Transverse colon (tissue), 4 donors: ENCODE results near the gene IGSF10. TPM values are rescaled to one million over a fixed set of nuclear protein-coding genes. Genes with fewer than 3 reads are reported as not detected.
"Not testable (repeated sequence)": the region's sequence is repeated elsewhere in the genome, so short reads cannot be mapped to it uniquely, and the experiment has no call there.

Experiments
- DNase-seq: peaks from one replicate; pipeline ENCODE4 v3.0.0-alpha.2; 2019
- H3K27ac ChIP-seq, 4 donors: fragments of 200-600 bp; sonication (generic); 2 replicates each; pipeline ENCODE4 v1.5.1; 2016 to 2018; ENCODE audit warnings: inconsistent platforms in 4 of 4
- H3K27me3 ChIP-seq: fragments of 200-600 bp; sonication (generic); 2 replicates; pipeline ENCODE4 v1.5.1; 2017; ENCODE audit warnings: inconsistent platforms
- H3K36me3 ChIP-seq, 4 donors: fragments of 200-600 bp; sonication (generic); 2 replicates each; pipeline ENCODE4 v1.5.1; 2017 to 2019; ENCODE audit warnings: inconsistent platforms in 4 of 4
- H3K4me1 ChIP-seq, 4 donors: fragments of 200-600 bp; sonication (generic); 2 replicates each; pipeline ENCODE4 v1.5.1; 2017 to 2020; ENCODE audit warnings: inconsistent platforms in 4 of 4
- H3K4me3 ChIP-seq, 4 donors: fragments of 200-600 bp; sonication (generic); 1 replicate in 1 of 4; 2 replicates in 3 of 4; pipeline versions ENCODE4 v1.5.1 to v1.6.1; 2017 to 2019; ENCODE audit warnings: inconsistent platforms in 4 of 4
- H3K9me3 ChIP-seq, 2 donors: fragments of 200-600 bp; sonication (generic); 2 replicates each; pipeline ENCODE4 v1.5.1; 2017 to 2019; ENCODE audit warnings: inconsistent platforms in 2 of 2
- EP300 ChIP-seq: sonication (generic); formaldehyde crosslinking; IDR thresholded peaks from one replicate; pipeline ENCODE4 v1.6.1; 2017; ENCODE audit warnings: antibody characterized with exemption, low read depth
- POLR2A ChIP-seq: fragments of 450-650 bp; IDR thresholded peaks from one replicate; pipeline ENCODE4 v1.6.1; 2016; ENCODE audit warnings: antibody characterized with exemption, mild to moderate bottlenecking, moderate library complexity
- POLR2AphosphoS5 ChIP-seq, 3 donors: sonication (generic); formaldehyde crosslinking; IDR thresholded peaks; one replicate each; pipeline ENCODE4 v1.6.1; 2016; ENCODE audit warnings: antibody characterized with exemption in 3 of 3
- WGBS, 2 donors: methylation state at CpG; one replicate each; pipeline ENCODE4 v1.1.5; 2018; ENCODE audit warnings: low coverage in 1 of 2; 5-methylcytosine and 5-hydroxymethylcytosine counted together
- in situ Hi-C, 4 donors: fragments of 200-750 bp; cut with MboI; loops; one replicate each; pipeline versions ENCODE4 v1.15.0 to v1.15.1; 2017; ENCODE audit warnings: low sequenced_read_pairs in 3 of 4, low pct_ligation_motif_present in 1 of 4, low pct_unique_long_range_greater_than_20kb in 1 of 4
- intact Hi-C: fragments of 100-400 bp; cut with DNase I; formaldehyde crosslinking; loops from one replicate; pipeline ENCODE4 v1.15.1; 2023; ENCODE audit warnings: low total_unique reads
- total RNA-seq, 4 donors: library from RNA; depleted of rRNA; stranded (reverse); fragments of >200 nt; gene quantifications; one replicate each; pipeline ENCODE4 v1.1.0, GENCODE V29; 2016
- TF ChIP-seq, protein P1 (sequence below), 5 experiments: fragments of 200-600 bp in 3 of 5; fragments of 450-650 bp in 2 of 5; sonication (generic) in 3 of 5; IDR thresholded peaks; 1 replicate in 2 of 5; 2 replicates in 3 of 5; pipeline ENCODE4 v1.5.1; 2016 to 2017; ENCODE audit warnings: antibody characterized with exemption in 5 of 5, inconsistent platforms in 3 of 5, mild to moderate bottlenecking in 2 of 5, moderate library complexity in 1 of 5

The IGSF10 gene, protein sequence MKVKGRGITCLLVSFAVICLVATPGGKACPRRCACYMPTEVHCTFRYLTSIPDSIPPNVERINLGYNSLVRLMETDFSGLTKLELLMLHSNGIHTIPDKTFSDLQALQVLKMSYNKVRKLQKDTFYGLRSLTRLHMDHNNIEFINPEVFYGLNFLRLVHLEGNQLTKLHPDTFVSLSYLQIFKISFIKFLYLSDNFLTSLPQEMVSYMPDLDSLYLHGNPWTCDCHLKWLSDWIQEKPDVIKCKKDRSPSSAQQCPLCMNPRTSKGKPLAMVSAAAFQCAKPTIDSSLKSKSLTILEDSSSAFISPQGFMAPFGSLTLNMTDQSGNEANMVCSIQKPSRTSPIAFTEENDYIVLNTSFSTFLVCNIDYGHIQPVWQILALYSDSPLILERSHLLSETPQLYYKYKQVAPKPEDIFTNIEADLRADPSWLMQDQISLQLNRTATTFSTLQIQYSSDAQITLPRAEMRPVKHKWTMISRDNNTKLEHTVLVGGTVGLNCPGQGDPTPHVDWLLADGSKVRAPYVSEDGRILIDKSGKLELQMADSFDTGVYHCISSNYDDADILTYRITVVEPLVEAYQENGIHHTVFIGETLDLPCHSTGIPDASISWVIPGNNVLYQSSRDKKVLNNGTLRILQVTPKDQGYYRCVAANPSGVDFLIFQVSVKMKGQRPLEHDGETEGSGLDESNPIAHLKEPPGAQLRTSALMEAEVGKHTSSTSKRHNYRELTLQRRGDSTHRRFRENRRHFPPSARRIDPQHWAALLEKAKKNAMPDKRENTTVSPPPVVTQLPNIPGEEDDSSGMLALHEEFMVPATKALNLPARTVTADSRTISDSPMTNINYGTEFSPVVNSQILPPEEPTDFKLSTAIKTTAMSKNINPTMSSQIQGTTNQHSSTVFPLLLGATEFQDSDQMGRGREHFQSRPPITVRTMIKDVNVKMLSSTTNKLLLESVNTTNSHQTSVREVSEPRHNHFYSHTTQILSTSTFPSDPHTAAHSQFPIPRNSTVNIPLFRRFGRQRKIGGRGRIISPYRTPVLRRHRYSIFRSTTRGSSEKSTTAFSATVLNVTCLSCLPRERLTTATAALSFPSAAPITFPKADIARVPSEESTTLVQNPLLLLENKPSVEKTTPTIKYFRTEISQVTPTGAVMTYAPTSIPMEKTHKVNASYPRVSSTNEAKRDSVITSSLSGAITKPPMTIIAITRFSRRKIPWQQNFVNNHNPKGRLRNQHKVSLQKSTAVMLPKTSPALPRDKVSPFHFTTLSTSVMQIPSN (N-terminal part only)
- total RNA-seq: 1 to 10 TPM in 3 of 4 donors, under 1 TPM in 1; 0.37 to 5.8 (median 1.7) TPM

GRCh38 chr3:151460774-151461450 lies at the start of gene IGSF10:
Gene IGSF10 (minus strand): TSS chr3:151461061. CDS start chr3:151458709, 2,352 bp downstream.
- Histone ChIP-seq H3K27me3 (peaks cover 12% of the 10 kb centered on the region), H3K4me3 (peak within 1 kb of the TSS; percentile 44 to 65 (median 50)), H3K4me1 (peaks cover 0 to 24% (median 8%) of the 10 kb centered on the region in 4 donors), H3K36me3 (no peaks in the 10 kb centered on the region), H3K27ac (peak within 1 kb of the TSS in 2 of 4 donors; percentile 24 to 34), H3K9me3 (no peaks in the 10 kb centered on the region)
- WGBS, 2 donors: 16 to 26% methylated on average over 7 to 40 of the region's 40 CpGs
- TF ChIP-seq POLR2A (no peak), EP300 (no peak), POLR2AphosphoS5 (IDR thresholded peaks at IDR 0.05) (no peak)
- TF ChIP-seq, protein P1, sequence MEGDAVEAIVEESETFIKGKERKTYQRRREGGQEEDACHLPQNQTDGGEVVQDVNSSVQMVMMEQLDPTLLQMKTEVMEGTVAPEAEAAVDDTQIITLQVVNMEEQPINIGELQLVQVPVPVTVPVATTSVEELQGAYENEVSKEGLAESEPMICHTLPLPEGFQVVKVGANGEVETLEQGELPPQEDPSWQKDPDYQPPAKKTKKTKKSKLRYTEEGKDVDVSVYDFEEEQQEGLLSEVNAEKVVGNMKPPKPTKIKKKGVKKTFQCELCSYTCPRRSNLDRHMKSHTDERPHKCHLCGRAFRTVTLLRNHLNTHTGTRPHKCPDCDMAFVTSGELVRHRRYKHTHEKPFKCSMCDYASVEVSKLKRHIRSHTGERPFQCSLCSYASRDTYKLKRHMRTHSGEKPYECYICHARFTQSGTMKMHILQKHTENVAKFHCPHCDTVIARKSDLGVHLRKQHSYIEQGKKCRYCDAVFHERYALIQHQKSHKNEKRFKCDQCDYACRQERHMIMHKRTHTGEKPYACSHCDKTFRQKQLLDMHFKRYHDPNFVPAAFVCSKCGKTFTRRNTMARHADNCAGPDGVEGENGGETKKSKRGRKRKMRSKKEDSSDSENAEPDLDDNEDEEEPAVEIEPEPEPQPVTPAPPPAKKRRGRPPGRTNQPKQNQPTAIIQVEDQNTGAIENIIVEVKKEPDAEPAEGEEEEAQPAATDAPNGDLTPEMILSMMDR (IDR thresholded peaks at IDR 0.05): no peak
- intact Hi-C loops: loop anchor here (10.0 kb wide), 1 partner anchor 464 kb away; no protein-coding TSS in a partner anchor
- DNase-seq: peak; percentile 13
- in situ Hi-C loops: no loop called here

DNA sequence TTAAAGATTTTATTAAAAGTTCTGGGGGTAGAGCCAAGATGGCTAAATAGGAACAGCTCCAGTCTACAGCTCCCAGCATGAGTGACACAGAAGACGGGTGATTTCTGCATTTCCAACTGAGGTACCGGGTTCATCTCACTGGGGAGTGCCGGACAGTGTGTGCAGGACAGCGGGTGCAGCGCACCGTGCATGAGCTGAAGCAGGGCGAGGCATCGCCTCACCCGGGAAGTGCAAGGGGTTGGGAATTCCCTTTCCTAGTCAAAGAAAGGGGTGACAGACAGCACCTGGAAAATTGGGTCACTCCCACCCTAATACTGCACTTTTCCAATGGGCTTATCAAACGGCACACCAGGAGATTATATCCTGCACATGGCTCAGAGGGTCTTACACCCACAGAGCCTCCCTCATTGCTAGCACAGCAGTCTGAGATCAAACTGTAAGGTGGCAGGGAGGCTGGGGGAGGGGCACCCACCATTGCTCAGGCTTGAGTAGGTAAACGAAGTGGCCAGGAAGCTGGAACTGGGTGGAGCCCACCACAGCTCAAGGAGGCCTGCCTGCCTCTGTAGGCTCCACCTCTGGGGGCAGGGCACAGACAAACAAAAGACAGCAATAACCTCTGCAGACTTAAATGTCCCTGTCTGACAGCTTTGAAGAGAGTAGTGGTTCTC lies 48.7 kb upstream of the IGSF10 start:
- in situ Hi-C loops: not testable (repeated sequence)

GRCh38 chr3:151504606-151505005 lies 43.7 kb upstream of the IGSF10 start:
- in situ Hi-C loops: no loop called here
- 74 to 78% methylated on average over 2 of the region's 2 CpGs for WGBS, 2 donors
- intact Hi-C loops: no loop called here
- DNase-seq: no peak
- no peak overlapping the region for H3K4me3 ChIP-seq
- H3K9me3 ChIP-seq: no peaks in the 10 kb centered on the region
- H3K27me3 ChIP-seq: no peaks in the 10 kb centered on the region
- no peak overlapping the region for H3K27ac ChIP-seq
- H3K36me3 ChIP-seq: no peaks in the 10 kb centered on the region
- TF ChIP-seq POLR2A (no peak), POLR2AphosphoS5 (IDR thresholded peaks at IDR 0.05) (no peak), EP300 (no peak)
- no peaks in the 10 kb centered on the region for H3K4me1 ChIP-seq

More for the DNA sequence above, 48.7 kb upstream of the IGSF10 start:
- H3K4me1 ChIP-seq, H3K4me3 ChIP-seq, intact Hi-C loops, DNase-seq, H3K27ac ChIP-seq, H3K27me3 ChIP-seq, H3K36me3 ChIP-seq, H3K9me3 ChIP-seq: not testable (repeated sequence)
- 83 to 93% methylated on average over 1 to 11 of the region's 11 CpGs for WGBS, 2 donors

GRCh38 chr3:151503074-151503473 lies 42.2 kb upstream of the IGSF10 start:
- H3K9me3 ChIP-seq: no peaks in the 10 kb centered on the region
- no peak for DNase-seq
- intact Hi-C loops: no loop called here
- no peaks in the 10 kb centered on the region for H3K36me3 ChIP-seq
- H3K4me3 ChIP-seq: no peak overlapping the region
- no peaks in the 10 kb centered on the region for H3K4me1 ChIP-seq
- TF ChIP-seq POLR2A (no peak), POLR2AphosphoS5 (IDR thresholded peaks at IDR 0.05) (no peak), EP300 (no peak)
- TF ChIP-seq, protein P1 (IDR thresholded peaks at IDR 0.05): no peak
- WGBS, 2 donors: 73 to 87% methylated on average over 1 of the region's 1 CpG
- in situ Hi-C loops: no loop called here
- H3K27me3 ChIP-seq: no peaks in the 10 kb centered on the region
- H3K27ac ChIP-seq: no peak overlapping the region
